Activated T-helper 9 cell treated with anti-CD3 and anti-CD28 coated beads, Interleukin-2, amount 50 U/mL, for 16 hours (primary cell): ENCODE results near the gene TMBIM1.

ENCODE experiments used
- DNase-seq: peaks from one replicate; pipeline ENCODE4 v3.0.0-alpha.2; 2020; ENCODE audit warnings: low read depth

The TMBIM1 gene

DNA sequence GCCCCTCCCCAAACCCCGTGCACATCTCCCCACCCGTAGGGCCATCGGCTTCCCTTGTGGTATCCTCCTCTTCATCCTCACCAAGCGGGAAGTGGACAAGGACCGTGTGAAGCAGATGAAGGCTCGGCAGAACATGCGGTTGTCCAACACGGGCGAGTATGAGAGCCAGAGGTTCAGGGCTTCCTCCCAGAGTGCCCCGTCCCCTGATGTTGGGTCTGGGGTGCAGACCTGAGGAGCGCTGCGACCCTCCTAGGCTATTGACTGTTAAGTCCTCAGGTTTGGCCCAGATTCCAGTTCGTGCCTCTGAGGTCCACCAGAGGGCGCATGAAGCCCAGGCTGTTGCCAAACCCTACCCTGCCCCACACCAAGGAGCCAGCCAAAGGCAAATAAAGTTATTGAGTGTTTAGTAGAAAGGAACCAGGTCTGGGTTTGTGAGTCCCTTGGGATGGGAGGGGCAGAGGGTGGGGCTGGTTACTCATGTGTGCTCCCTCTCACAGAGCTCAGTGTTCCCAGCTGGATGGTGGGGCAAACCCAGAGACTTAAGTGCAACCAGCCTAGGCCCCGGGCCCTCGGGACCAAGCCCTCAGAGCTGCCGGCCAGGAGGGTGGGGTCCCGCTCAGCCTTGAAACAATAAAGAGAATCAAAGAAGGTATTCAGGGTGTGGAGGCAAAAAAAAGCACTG lies 19.6 kb downstream of the TMBIM1 start:
- DNase-seq: peak; percentile 67

DNA sequence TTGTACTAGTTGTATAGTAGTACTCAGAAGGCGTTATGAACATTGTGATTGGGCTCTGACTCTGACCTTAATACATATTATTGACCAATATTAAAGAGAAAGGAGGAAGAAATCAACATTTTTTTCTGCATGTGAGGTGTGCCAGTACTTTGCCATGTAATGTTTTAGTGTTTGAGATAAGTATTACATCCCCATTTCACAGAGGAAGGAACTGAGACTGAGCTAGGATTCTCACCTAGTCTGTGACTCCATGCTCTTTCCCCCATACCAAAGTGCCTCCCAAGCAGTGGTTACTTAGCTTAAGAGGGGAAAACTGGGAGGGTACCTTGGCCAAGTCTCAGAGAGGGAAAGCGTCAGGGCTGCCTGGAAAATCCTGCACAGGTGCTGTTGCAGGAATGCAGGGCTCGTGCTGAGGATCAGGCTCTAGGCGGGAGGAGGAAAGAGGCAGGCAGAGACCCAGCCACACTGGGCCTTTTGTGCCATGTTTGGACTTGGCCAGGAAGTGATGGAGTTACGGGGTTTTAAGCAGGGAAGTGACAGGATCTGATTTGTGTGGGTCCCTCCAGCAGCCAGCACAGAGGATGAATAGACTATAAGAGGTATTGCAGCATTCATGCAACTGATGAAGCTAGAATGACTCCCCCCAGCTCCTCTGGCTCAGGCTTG lies 20.3 kb downstream of the TMBIM1 start:
- no peak for DNase-seq

DNA sequence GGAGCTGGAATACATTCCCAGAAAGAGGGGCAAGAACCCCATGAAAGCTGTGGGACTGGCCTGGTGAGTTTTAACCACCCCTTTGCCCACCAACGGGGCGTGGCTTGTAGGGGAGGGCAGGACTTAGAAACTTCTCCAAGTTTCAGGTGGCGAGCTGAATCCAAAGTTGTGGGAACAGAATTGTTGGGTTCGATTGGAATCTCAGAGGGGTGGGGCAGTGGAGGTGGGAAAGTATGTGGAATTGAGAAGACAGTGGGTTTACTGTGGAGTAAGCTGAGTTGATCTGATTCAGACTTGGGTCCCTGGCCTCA lies 20.9 kb downstream of the TMBIM1 start:
- no peak for DNase-seq

DNA sequence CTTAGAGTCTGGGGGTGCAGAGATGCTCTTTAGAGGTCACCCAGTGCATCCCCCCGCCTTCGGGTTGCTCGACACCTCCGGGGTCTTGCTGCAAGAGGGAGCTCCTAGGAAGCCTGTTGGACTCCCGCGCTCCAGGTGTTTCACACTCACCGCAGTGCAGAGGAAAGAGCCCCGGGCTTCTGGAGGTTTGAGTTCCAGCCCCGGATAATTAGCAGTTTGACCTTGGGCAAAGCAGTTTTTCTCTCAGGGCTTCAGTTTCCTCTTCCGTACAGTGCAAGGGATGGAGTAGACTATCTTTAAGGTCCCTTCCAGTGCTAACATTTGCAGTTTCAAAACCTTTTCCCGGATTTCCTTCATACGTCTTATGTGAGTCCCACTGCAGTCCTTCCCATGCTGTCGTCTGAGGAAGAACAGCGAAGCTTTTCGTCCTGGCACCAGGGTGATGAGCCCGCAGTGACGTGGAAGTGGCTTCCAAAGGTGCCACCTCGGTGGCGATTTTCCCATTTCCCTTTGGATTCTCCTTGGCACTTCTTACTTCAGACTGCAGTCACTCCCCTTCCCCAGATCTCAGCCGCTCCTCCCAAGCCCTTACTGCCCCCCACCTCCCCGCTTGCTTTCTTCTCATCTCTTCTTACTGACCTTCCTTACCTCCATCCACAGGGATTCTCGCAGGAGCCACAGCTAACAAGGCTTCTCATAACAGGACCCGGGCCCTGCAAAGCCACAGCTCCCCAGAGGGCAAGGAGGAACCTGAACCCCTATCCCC lies 21.4 kb downstream of the TMBIM1 start:
- DNase-seq: no peak

DNA sequence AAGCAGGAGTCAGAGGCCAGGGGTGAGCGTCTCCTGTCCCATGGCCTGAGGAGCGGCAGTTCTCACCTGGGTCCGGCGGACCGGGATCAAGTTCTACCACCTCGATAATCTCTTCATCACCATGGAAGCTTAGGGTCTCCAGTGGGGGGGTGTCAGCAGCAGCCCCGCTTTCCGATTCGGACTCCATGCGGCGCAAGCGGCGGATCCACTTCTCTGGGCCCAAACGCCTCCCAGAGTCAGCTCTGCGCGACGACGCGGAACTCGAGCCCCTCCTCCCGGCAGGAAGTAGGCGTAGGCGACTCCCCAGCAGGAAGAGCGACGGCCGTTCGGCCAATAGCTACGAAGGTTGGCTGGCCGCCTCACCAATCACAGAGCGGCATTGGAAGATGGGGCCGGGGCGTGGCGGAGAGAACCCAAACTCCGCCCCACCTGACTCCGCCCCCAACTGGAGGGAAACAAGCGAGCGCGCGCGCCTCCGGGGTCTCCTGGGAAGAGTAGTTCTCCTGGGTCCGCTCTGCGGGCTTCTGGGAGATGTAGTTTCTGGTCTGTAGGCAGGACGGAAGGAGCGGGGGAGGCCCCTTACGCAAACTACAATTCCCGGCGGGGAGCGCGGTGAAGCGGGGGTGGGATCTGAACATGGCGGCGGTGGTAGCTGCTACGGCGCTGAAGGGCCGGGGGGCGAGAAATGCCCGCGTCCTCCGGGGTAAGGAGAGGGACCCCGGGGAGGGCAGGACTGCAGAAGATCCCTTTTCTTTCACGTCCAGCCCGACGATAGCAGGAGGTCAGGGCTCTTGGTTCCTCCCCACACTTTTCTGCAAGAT lies 22.2 kb downstream of the TMBIM1 start, which contains the start of the genes AAMP and PNKD:
Gene AAMP (minus strand): TSS at position 238 of the 821 bp plus-strand sequence. CDS start 51 bp downstream, at position 187.
Gene PNKD (plus strand): TSS at position 620 of the 821 bp plus-strand sequence. CDS start 17 bp downstream, at position 637.
- DNase-seq: peak; percentile 100

DNA sequence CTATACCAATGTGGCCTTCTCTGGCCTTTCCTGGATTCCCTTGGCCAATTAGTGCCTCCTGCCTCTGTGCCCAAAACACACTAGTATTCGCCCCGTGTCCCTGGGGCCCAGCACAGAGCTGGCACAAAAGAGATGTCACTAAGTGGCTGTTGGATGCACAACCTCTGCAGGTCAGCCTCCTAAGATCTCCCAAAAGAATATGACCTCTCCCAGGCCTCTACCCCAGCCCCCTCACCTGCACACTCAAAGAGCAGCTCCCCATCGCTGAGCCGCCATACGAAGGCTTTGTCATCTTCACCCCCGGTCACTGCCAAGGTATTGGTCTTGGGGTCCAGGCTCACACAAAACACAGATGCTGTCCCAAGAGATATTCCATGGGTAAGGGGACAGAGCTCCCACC lies 25.0 kb downstream of the TMBIM1 start:
- DNase-seq: no peak

DNA sequence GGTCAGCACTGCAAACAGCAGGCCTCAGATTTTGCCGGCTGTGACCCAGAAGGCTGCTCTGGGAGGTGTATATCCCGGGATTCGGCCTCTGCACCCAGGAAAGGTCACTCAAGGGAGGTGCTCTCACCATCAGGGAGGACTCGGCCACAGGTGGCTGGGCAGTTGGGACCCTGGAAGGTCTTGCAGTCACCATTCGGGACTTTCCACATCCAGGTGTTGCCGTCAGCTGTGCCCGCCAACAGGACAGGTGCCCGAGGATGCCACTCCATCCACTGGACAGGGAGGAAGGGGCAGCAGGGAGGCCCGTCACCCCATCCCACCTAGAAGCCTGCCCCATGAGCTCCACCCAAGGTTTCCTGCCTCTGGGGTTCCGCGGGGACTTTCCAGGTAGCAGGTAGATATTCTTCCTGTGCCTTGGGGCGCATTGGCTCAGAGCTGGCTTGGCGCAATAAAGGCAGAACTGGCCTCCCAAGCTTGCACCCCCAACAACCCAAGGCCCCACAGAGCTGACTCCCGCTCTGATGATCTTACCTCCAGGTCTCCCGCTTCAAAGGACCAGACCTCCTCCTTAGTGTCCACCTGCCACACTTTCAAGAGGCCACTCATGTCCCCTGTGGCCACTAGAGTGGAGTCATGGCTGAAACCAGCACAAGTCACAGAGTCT lies 25.9 kb downstream of the TMBIM1 start:
- DNase-seq: no peak

DNA sequence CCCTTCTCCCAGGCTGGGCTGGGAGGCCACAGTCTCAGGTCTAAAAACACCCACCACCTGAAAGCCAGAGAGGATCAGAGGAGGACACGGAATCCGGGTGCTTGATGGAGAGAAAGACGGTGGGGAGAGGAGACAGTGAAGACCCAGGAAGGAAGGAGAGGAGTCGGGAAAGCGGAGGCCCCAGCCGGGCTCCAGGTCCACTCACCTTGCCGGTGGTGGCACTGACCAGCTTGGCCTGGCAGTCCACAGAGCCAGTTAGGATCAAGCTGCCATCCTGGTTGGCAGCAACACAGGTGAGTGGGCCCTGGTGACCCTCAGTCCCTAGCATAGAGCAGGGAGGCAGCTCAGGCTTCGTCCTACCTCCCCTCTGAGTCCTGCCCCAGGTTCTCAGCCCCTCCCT lies 26.7 kb downstream of the TMBIM1 start:
- no peak for DNase-seq

DNA sequence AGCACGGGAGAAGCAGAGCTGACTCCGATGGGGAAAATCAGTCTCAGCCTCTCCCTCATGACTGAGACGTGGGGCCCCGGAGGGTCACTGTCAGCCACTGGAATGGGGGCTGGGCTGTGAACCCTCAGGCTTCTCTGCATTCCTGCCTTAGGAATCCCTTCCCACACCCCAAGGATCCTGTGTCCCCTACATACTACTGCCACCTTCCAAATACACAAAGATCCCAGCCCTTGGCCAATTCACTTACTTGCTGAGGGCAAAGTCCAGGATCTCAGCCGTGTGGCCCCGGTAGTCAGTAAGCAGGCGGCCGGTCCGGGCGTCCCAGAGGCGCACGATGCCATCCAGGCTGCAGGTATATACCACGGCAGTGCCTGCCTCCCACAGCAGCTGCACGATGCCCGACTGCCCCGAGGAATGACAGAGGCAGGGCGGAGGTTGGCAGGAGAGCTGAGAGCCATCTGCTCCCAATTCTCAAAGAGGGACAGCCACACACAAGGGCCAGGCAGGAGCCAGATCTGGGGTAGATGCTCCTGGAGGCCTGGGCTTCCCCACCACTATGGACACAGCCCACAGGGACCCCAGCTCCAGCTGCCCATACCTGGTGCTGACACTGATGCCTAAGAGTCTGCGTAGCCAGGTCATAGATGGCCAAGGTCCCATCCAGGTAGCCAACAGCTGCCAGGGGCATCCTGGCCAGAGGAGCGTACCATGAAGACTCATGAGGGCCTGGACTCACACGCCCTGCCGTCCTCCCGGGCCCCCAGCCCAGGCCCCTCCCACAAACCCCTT lies 27.3 kb downstream of the TMBIM1 start:
- DNase-seq: no peak

DNA sequence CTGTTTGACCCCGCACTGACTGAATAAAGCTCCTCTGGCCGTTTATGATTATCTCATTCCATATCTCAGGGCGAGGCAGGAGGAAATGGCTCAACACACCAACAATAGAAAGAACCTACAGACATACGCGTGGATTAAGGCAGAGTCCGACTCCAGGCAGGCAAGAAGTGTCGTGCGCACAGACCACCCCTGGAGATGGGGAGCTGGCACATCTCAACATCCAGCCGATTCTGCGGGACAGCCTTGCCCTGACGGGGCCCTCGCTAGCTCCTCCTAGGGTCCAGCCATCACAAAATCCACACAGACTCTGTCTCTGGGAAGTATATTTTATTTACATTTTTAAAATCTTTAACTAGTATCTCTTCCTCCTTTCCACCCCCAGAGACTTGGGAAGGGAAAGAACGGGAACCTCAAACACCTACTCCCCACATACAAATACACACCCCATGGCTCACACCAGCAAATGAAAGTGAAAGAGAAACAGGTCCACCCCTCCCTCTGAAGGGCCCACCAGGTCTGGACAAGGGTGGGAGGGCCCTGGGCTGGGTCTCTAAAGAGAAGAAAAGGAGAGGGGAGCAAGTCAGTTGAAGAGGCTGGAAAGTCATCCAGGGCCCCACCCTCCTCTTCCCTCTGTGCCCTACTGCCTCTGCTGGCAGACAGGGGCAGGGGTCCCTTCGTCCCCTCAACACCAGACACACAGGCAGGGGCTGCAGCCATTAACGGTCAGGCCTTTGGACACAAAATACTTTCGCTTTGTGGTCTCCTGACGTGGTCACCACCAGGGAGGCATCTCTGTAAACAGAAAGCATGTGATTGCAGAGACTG lies 28.3 kb downstream of the TMBIM1 start:
- DNase-seq: no peak

DNA sequence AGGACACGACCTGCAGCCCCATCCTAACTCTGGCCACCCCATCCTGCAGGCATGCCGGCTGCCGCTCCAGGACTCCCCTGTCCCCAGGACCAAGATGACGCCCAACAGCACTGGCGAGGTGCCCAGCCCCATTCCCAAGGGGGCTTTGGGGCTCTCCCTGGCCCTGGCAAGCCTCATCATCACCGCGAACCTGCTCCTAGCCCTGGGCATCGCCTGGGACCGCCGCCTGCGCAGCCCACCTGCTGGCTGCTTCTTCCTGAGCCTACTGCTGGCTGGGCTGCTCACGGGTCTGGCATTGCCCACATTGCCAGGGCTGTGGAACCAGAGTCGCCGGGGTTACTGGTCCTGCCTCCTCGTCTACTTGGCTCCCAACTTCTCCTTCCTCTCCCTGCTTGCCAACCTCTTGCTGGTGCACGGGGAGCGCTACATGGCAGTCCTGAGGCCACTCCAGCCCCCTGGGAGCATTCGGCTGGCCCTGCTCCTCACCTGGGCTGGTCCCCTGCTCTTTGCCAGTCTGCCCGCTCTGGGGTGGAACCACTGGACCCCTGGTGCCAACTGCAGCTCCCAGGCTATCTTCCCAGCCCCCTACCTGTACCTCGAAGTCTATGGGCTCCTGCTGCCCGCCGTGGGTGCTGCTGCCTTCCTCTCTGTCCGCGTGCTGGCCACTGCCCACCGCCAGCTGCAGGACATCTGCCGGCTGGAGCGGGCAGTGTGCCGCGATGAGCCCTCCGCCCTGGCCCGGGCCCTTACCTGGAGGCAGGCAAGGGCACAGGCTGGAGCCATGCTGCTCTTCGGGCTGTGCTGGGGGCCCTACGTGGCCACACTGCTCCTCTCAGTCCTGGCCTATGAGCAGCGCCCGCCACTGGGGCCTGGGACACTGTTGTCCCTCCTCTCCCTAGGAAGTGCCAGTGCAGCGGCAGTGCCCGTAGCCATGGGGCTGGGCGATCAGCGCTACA lies 29.4 kb downstream of the TMBIM1 start:
- no peak for DNase-seq

DNA sequence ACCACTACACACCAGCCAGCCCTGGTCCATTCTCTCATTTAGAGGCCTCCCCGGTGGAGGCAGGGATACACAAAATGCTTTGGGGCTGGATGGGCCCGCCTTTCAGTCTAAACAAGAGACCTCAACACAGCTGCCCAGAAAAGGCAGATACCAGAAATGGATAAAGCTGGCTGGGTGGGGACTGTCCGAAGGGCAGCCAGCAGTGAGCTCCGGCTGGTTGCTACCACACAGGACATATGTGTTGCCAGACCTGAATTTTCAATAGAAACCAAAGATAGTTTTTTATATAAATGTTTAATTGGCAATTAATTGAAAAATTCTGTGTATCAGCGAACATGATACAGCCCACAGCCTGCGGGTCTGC lies 30.1 kb downstream of the TMBIM1 start:
- DNase-seq: no peak

DNA sequence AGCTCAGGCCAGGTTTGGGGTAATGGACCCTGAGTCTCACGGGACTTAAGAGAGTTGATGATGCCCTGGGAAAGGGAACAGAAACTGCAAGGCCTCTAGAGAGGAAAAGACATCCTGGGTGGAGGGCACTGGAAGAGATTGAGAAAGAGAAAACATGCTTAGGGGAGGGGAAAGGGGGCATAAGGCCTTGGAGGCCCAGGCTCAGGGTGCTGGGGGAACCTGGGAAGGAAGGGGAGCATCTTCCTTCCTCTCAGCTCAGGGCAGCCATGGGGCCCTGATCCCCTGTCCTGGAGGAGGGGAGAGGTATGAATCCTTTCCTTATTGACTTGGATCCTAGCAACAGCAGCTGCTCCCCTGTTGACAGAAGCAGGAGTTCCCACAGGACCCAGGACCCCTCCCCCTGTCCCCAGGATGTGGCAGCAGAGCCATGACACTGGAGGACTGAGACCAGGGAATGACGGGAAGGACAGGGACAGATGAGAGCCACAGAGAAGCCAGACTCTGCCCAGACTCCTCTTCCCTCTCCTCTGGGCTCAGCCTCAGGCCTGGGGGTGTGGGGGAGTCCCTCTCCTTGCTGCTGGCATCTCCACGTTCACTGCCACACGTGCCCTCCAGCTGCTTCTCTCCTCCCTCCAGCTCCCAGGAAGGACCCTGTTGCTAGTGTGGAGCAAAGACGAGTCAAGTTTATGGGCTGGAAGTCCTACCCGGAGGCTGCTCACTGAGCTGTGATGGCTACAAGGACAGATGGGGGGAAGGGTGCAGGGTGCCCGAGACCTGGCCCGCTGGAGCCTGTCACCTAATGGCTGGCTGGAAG lies 30.7 kb downstream of the TMBIM1 start:
- DNase-seq: no peak

DNA sequence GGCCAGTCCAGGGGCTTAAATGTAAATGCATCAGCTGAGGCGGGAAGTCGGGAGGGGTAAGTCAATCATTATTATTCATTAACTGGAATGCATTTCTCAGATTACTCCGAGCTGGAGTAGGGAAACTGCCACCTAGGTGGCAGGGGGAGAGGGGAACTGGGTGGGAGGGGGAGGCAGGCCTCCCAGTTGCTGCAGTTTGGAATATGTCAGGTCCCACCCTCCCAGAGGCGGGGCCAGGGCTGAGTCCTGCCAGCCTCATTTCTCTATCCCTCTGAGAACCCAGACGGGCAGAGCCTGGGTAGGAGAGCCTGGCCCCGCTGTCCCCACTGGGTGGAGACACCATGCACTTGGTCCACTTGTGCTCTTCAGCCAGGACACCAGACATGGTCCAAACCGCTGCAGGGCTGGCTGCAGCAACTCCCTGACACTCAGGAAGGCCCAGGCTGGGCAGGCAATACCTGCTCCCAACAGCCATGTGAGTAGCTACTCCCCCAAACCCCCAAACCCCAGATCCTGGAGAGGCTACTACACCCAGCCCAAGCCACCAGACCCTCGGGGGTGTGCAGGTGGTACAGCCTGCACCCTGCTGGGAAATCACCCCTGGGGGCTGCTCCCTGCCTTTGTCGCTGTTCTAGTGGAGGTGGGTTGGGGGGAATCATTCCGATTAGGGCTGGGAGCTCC lies 31.4 kb downstream of the TMBIM1 start, which contains the start of gene GPBAR1:
Gene GPBAR1 (plus strand): TSS at position 274 of the 681 bp plus-strand sequence. CDS start 1,710 bp downstream, outside the sequence.
- no peak for DNase-seq

DNA sequence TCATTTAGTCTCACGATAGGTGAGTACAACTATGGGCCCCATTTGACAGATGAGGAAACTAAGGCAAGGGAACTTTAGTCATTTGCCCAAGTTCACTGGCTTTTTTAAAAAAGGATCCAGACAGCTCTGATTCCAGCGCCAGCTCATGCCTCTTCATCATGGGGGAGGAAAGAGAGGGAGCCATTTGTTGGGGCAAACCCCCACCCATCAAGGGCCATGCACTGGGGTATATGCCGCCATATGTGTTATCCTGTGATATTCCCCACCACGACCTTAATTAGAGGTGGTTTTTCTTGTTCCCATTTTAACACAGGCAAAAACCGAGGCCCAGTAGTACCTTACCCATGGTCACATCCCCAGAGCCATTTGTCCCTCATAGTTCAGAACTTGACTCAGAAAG lies 32.1 kb downstream of the TMBIM1 start:
- no peak for DNase-seq

DNA sequence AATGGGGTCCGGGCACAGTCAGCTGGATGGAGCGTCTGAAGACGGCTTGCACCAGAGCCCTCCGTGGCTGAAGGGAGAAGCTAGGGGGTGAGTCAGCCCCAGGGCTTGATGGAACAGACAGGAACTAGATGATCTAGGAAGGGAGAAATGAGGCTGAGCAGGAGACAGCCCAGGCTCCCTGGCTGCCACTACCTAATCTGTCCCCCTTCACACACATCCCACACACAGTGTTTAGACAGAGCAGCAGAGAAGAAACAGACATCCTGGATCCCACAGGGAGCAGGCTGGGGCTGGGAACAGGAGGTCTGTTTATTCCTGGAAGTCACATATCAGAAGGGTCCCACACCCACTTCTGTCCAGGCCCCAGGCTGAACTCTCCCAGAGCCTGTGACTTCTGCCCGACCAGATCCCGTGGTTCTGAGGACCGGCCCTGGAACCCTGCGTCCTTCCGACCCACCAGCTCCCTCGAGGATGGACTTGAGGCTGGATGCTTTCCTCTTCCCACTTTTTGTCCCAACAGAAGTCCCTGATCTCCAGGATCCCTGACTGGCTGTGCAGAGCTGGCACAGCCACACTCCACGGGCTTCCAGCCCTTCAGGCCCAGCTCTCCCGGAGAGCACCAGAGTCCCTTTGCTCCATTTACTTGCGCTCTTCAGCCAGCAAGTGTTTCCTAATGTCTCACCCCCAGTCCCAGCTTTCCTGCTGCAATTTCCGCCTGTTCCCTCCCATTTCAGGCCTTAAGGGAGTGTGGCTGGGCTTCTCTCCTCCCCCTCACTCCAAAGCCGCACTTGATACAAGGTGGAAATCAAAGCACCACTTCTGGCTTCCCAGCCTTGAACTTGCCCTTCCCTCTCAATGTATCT lies 33.0 kb downstream of the TMBIM1 start:
- DNase-seq: no peak
